Osteoblast (primary cell): ENCODE measurements around the gene CABP7. TPM values are rescaled to one million over a fixed set of nuclear protein-coding genes. Genes with fewer than 3 reads are reported as not detected.
A peak's percentile ranks its signal among the peaks of the same experiment; 100 is the strongest.

Experiments used
- DNase-seq: peaks from one replicate; pipeline ENCODE4 v3.0.0; 2011; ENCODE audit warnings: low spot score, mixed read lengths; ENCODE audit not compliant: insufficient read length; ENCODE audit errors: missing footprints
- H2AFZ ChIP-seq: 2 replicates; pipeline ENCODE4 v1.6.0; 2011; ENCODE audit warnings: mild to moderate bottlenecking, low read length
- H3K27ac ChIP-seq: 2 replicates; pipeline ENCODE4 v1.5.1; 2011; ENCODE audit warnings: mild to moderate bottlenecking, low read depth, low read length, moderate library complexity
- H3K27me3 ChIP-seq: 2 replicates; pipeline ENCODE4 v1.6.0; 2012; ENCODE audit warnings: mild to moderate bottlenecking, control low read depth, inconsistent platforms, low read length, moderate library complexity; ENCODE audit not compliant: insufficient read depth
- H3K36me3 ChIP-seq: 2 replicates; pipeline ENCODE4 v1.5.1; 2011; ENCODE audit warnings: mild to moderate bottlenecking, low read length, control low read depth, moderate library complexity; ENCODE audit not compliant: insufficient read depth
- H3K4me1 ChIP-seq: 2 replicates; pipeline ENCODE4 v1.5.1; 2011; ENCODE audit warnings: mild to moderate bottlenecking, low read length, control low read depth, moderate library complexity; ENCODE audit not compliant: insufficient read depth
- H3K4me2 ChIP-seq: 2 replicates; pipeline ENCODE4 v1.6.0; 2011; ENCODE audit warnings: mild to moderate bottlenecking, low read length; ENCODE audit not compliant: insufficient read depth
- H3K4me3 ChIP-seq: fragments of 200-600 bp; sonication (generic); 3 replicates; pipeline ENCODE4 v1.5.1; 2012; ENCODE audit warnings: mild to moderate bottlenecking, low read length, inconsistent platforms; ENCODE audit not compliant: insufficient read depth
- H3K79me2 ChIP-seq: 2 replicates; pipeline ENCODE4 v1.6.0; 2012; ENCODE audit warnings: mild to moderate bottlenecking, low read length, control low read depth, inconsistent platforms; ENCODE audit not compliant: insufficient read depth
- H3K9me3 ChIP-seq: 2 replicates; pipeline ENCODE4 v1.5.1; 2011; ENCODE audit warnings: low read depth, low read length, control low read depth
- H4K20me1 ChIP-seq: 2 replicates; pipeline ENCODE4 v1.6.0; 2012; ENCODE audit warnings: mild to moderate bottlenecking, low read length, control low read depth; ENCODE audit not compliant: insufficient read depth
- total RNA-seq: library from RNA; depleted of rRNA; stranded (reverse); fragments of >200 nt; gene quantifications from 2 replicates; pipeline ENCODE4 v1.2.3, GENCODE V29; 2012
- TF ChIP-seq, protein P1 (sequence below): IDR thresholded peaks from 2 replicates; pipeline ENCODE4 v1.5.1; 2011; ENCODE audit warnings: mild to moderate bottlenecking, low read depth, low read length, moderate library complexity; ENCODE audit errors: extremely low read depth

The CABP7 gene
- total RNA-seq, 1 donor: not detected

DNA sequence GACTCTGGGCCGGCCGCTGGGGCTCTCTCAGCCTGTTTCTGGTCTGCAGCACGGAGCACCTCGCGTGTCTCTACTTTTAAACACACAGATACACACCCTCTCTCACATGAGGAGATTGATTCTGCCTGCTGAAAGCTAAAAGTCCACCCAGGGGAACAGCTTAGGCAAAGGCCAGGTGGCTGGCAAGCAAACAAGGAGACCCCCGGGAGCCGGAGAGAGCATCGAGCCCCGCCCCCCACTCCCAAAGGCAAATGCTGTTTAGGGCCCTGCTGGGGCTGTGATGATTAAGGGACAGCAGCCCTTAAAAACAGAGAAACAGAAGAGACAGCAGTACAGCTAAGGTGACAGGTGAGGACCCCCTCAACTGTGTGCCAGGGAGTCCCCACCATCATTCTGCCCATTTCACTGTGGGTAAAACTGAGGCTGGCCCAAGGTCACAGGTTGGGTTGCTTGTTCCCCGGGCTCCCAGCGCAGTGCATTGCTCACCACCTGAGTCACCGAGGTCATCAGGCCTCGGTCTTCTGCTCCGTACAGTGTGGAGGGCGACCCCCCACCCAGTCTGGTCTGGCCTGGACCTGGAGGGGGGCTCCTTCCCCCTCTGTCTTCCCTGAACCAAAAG lies 6.8 kb downstream of the CABP7 start:
- no peaks in the 10 kb centered on the region for H3K79me2 ChIP-seq
- no peak overlapping the region for H2AFZ ChIP-seq
- H3K4me3 ChIP-seq: no peak overlapping the region
- TF ChIP-seq, protein P1, sequence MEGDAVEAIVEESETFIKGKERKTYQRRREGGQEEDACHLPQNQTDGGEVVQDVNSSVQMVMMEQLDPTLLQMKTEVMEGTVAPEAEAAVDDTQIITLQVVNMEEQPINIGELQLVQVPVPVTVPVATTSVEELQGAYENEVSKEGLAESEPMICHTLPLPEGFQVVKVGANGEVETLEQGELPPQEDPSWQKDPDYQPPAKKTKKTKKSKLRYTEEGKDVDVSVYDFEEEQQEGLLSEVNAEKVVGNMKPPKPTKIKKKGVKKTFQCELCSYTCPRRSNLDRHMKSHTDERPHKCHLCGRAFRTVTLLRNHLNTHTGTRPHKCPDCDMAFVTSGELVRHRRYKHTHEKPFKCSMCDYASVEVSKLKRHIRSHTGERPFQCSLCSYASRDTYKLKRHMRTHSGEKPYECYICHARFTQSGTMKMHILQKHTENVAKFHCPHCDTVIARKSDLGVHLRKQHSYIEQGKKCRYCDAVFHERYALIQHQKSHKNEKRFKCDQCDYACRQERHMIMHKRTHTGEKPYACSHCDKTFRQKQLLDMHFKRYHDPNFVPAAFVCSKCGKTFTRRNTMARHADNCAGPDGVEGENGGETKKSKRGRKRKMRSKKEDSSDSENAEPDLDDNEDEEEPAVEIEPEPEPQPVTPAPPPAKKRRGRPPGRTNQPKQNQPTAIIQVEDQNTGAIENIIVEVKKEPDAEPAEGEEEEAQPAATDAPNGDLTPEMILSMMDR: no peak
- H3K4me2 ChIP-seq: peak overlapping the region; percentile 28
- no peaks in the 10 kb centered on the region for H3K36me3 ChIP-seq
- no peaks in the 10 kb centered on the region for H4K20me1 ChIP-seq
- H3K27me3 ChIP-seq: peaks cover 12% of the 10 kb centered on the region
- H3K4me1 ChIP-seq: no peaks in the 10 kb centered on the region
- no peaks in the 10 kb centered on the region for H3K9me3 ChIP-seq
- no peak overlapping the region for H3K27ac ChIP-seq
- DNase-seq: no peak

DNA sequence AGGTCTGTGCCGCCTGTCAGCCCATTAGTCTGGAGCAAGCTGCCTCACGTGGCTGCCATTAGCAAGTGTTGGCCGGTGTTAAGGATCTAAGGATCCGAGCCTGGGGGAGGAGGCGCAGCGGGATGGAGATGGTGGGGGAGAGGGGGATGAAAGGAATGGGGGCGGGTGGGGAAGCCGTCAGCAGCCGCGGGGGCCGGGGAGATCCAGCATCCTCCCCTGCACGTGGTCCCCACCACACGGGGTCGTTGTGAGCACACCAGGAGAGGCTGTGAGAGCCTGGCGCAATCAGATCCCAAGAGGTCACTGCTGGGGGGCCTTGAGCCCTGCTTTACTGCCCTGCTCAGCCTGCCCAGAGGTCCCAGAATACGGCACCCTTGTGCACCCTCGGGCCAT lies 7.3 kb downstream of the CABP7 start:
- Histone ChIP-seq H3K4me2 (peak overlapping the region; percentile 28), H3K79me2 (no peaks in the 10 kb centered on the region), H2AFZ (no peak overlapping the region), H3K9me3 (no peaks in the 10 kb centered on the region), H3K36me3 (no peaks in the 10 kb centered on the region), H3K4me1 (no peaks in the 10 kb centered on the region), H3K27ac (no peak overlapping the region), H4K20me1 (no peaks in the 10 kb centered on the region), H3K27me3 (peaks cover 9% of the 10 kb centered on the region), H3K4me3 (no peak overlapping the region)
- TF ChIP-seq, protein P1: peak; percentile 30
- DNase-seq: peak; percentile 98

DNA sequence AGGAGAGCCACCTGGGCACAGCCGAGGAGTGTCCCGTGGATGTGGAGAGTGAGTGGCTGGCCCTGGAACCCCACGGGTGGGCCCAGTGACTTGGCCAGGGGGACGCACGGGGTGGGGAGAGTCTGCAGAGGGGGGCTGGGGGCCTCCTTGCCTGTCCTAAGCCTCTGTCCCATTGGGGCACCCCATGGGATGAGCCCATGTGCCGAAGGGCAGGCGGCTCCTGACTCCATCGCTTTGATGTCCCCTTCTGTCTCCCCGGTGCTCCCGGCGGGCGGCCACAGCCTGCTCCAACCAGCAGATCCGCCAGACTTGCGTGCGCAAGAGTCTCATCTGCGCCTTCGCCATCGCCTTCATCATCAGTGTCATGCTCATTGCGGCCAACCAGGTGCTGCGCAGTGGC lies 9.4 kb downstream of the CABP7 start:
- peak; percentile 58 for DNase-seq
- TF ChIP-seq, protein P1: no peak

DNA sequence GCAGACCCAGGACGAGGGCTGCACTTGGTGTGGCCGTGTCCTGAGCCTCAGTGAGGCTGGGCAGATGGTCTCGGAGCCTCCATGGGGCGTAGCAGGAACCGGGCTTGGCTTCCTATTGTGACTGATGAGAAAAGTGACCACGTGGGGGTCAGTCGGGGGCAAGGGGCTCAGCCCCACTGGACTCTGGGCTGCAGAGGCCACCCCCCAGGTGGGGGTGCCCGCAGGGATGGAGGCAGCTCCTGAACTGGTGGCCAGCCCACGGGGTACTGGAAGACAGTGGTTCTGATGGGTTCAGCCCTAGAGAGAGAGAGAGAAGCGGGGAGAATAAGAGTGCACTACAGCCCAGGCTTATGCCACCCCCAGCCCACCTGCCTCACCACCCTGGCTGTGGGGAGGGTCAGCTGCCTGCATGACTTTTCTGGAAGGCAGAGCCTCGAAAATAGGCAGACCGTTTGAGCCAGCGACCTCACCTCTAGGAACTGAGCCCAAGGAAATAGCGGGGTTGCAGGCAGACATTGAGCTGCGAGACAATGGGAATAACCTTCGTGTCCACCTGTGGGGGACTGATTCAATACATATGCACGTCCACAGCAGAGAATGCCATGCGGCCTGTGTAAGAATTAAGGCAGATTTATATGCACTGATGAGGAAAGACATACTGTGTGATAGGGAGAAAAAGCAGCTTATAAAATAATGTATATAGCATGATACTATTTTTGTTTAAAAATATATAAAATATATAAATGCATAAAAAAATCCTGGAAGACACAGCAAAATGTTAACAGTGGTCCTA lies 11.5 kb downstream of the CABP7 start:
- no peaks in the 10 kb centered on the region for H4K20me1 ChIP-seq
- no peaks in the 10 kb centered on the region for H3K4me1 ChIP-seq
- TF ChIP-seq, protein P1: no peak
- H3K79me2 ChIP-seq: no peaks in the 10 kb centered on the region
- peak; percentile 69 for DNase-seq
- H3K27ac ChIP-seq: no peak overlapping the region
- no peaks in the 10 kb centered on the region for H3K27me3 ChIP-seq
- H2AFZ ChIP-seq: no peak overlapping the region
- no peak overlapping the region for H3K4me2 ChIP-seq
- H3K36me3 ChIP-seq: no peaks in the 10 kb centered on the region
- H3K4me3 ChIP-seq: no peak overlapping the region
- H3K9me3 ChIP-seq: no peaks in the 10 kb centered on the region

More for the DNA sequence above, 9.4 kb downstream of the CABP7 start:
- Histone ChIP-seq H2AFZ (no peak overlapping the region), H4K20me1 (no peaks in the 10 kb centered on the region), H3K27me3 (peaks cover 6% of the 10 kb centered on the region), H3K79me2 (no peaks in the 10 kb centered on the region), H3K4me2 (no peak overlapping the region), H3K4me3 (no peak overlapping the region), H3K36me3 (no peaks in the 10 kb centered on the region), H3K4me1 (no peaks in the 10 kb centered on the region), H3K27ac (no peak overlapping the region), H3K9me3 (no peaks in the 10 kb centered on the region)
